GM18517 (cell line): Measurements from ENCODE around the gene PYCARD.
"Not testable (repeated sequence)": the region's sequence is repeated elsewhere in the genome, so short reads cannot be mapped to it uniquely, and the experiment has no call there.

ENCODE experiments used
- ATAC-seq: cut with Tn5 transposase; IDR thresholded peaks from one replicate; pipeline ENCODE4 v1.9.1; 2021; ENCODE audit warnings: mild to moderate bottlenecking, moderate library complexity; ENCODE audit not compliant: unreplicated experiment

Gene PYCARD

DNA sequence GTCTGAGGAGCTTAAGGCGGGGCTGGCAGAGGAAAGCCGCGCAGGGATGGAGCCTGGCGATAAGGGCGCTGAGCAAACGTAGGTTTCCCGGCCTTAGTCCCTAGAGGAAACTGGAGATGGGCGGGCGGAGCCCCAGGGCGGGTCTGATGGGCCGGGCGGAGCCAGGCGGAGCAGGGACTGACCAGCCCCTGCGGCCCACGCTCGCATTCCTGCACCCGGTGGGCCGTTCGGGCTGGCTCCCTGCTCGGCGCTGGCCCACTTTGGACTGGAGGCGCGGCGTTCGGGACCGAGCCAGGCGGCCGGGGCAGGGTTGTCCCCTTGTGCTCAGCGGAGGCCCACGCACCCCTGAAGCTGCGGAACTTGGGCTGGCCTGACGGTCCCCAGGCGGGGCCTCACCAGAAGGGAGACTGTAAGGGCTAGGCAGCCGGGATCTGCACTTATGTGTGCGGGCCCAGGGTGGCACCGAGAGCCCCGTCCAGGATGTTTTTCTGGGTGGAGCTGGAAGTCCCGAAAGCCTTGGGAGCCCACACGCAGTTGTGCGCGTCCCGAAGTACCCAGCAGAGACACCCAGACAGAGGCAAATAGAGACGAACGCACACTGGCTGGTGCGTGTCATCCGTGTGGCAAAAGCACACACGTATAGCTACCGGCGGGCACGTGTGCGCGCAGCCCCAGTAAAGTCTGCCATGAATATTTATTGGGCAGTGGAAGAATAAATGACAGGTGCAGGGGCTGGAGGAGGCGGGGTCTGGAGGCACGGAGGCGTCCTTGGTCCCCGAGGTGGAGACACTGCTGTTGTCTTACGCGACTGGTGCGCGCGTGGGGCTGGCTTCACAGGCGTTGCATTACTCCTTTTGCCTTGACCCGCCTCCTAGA, 13.0 kb upstream of the PYCARD start:
- ATAC-seq = no peak

DNA sequence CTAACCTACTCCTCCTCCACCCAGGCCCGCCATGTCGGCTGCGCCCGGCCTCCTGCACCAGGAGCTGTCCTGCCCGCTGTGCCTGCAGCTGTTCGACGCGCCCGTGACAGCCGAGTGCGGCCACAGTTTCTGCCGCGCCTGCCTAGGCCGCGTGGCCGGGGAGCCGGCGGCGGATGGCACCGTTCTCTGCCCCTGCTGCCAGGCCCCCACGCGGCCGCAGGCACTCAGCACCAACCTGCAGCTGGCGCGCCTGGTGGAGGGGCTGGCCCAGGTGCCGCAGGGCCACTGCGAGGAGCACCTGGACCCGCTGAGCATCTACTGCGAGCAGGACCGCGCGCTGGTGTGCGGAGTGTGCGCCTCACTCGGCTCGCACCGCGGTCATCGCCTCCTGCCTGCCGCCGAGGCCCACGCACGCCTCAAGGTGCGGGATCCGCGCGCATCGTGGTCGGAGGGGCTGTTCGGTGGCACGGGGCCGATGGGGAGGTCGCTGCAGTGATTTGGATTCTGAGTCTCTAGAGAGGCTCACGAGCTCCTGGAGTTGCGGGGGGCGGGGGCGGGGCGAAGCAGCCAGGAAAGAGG, 12.2 kb upstream of the PYCARD start:
- no peak for ATAC-seq

DNA sequence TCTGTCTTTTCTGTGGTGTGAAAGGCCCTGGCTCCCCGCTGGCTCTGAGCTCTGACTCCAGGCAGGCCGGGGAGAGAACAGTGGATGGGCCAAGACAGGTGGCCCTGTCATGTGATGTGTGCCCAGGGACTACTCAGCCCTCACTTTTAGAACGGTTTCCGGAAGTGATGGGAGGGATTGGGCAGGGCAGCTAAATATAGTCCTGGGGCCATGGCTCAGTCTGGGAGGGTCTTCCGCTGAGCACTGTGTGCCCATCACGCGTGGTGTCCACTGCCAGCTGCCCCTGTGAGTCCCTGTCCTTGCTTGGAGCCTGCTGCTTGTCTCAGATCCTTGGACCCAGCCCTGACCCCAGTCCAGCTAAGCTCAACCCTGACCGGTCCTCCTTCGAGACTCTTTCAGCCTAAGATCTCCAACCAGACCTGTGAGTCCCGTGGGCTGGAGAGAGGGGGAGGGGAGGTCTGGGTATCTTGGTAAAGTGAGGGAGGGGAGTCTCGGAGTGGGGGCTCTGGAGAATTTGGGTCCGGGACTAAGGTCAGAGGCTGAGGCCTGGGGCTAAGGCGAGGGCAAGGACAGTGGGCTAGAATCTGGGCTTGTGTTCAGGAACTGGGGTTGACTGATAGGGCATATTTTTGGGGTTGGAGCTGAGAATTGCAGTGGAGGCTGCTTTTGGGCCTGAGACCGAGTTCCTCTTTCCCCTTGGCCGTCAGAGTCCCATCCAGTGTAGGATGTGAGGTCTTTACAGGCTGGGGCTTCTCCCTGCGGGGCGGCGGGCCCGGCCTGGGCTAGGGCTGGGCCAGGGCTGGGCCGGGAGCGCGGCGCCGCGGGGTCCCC, 11.5 kb upstream of the PYCARD start, which contains the start of gene TRIM72:
Gene TRIM72 (plus strand): TSS at position 243 of the 831 bp plus-strand sequence. CDS start 620 bp downstream, outside the sequence.
- no peak for ATAC-seq

DNA sequence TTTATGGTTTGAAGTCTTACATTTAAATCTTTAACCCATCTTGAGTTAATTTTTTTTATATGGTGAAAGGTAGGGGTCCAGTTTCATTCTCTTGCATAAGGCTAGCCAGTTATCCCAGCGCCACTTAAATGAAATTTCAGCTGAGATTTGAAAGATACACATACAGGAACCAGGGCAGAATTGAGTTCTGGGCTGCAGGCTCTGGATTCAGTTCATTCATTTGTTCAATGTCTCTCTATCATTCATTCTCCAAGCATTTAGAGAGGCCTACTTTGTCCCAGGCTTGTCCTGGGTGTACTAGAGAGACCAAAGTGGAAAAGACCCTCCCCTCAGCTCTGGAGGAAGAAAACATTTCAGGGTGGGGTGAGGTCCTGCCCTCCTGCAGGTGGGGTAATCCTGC, 10.8 kb upstream of the PYCARD start:
- ATAC-seq = no peak

DNA sequence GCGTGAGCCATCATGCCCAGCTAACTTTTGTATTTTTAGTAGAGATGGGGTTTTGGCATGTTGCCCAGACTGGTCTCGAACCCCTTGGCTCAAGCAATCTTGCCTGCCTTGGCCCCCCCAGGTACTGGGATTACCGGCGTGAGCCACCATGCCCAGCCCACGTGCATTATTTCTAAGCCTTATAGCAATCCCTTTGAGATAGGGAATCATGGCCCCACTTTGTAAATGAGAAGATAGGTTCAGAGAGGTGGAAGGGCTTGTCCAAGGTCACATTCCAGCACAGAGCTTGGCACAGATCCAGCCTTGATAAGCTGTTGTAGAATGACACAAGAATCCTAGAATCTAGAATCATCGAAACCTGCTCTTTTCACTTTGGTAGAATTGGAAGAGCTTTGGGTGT, 4.2 kb upstream of the PYCARD start:
- ATAC-seq = no peak

DNA sequence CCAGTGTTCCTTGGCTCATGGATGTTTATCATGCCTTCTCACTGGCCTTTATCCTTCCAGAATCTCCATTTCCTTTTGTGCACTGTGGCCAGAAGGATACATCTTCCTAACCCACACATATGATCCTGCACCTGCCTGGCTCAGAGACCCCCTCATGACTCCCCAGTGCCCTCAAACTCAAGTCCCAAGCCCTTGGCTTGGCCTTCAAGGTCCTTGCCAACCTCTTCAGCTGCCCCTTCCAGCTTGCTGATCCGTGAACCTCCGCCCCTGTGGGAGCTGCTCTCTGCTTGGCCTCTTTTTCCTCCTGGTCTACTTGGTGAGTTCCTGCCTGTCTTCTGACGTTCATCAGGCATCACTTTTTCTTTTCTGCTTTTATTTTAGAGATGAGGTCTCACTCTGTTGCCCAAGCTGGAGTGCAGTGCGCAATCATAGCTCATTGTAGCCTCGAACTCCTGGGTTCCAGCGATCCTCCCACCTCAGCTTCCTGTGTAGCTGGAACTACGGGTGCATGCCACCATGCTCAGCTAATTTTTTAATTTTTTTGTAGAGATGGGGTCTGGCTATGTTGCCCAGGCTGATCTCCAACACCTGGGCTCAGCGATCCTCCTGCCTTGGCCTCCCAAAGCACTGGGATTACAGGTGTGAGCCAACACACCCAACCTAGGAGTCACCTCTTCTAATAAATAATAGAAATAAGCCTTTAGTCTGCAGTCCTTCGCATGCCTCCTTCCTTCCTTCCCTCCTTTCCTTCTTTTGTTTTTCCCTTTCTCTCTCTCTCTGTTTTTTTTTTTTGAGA, 2.5 kb upstream of the PYCARD start:
- no peak for ATAC-seq

DNA sequence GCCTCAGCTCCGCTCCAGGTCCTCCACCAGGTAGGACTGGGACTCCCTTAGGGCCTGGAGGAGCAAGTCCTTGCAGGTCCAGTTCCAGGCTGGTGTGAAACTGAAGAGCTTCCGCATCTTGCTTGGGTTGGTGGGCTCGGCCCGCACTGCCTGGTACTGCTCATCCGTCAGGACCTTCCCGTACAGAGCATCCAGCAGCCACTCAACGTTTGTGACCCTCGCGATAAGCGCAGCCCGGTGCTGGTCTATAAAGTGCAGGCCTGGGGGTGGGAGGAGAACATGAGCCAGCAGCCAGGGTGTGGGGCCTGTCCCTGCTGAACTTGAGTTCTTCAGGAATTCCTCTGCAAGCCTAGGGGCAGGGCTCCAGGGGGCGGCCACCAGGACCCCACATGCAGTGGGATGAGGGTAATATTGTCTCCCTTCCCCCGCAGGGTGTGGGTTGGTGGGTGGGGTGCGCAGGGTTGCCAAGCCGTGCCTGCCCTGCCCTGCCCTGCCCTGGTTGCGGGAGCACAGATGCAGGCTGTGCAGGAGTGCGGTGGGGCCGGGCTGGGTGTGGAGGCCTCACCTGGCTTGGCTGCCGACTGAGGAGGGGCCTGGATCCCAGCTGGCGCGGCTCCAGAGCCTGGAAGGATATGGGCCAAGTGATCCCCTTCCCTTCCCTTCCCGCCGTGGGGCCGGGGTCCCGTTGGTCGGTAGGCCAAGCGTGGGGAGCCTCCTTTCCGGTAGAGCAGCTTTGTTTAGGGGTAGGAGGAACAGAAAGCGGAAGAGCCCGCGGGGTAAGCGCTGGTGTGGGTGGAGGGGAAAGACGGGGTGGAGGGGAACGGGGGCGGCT, 762 bp downstream of the PYCARD start:
- no peak for ATAC-seq

DNA sequence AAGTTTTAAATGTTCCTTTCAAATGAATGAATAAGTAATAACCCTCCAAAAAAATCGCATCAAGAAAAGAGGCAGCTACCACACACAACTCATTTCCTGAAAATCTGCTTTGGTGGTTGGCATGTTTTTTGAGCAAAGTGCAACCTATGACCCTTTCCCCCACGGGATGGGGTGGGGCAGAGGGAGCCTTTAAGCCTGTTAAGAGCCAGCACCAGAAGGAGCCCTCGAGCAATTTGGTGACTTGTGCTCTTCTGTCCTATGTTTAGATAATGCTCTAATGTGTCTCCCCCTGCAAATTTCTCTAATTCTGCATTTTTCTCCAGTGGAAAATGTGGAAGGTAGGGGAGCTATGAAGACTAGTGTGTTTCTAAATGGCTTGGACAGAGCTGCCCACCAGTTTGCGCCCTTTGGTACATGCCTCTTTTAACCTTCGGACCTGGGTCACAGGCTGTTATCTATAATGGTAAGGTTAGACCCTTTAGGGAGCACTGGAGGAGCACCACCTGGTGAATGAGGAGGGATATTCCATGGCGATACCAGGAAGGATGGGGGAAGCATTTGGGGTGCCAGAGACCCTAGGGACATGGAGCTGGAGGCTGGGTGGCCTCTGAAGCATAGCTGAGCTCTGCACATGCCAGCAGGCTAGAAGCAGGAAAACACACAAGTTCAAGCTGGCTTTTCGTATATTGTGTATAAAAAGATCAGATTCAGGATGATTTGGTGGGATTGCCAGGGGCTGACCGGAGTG, 1.6 kb downstream of the PYCARD start:
- no peak for ATAC-seq

DNA sequence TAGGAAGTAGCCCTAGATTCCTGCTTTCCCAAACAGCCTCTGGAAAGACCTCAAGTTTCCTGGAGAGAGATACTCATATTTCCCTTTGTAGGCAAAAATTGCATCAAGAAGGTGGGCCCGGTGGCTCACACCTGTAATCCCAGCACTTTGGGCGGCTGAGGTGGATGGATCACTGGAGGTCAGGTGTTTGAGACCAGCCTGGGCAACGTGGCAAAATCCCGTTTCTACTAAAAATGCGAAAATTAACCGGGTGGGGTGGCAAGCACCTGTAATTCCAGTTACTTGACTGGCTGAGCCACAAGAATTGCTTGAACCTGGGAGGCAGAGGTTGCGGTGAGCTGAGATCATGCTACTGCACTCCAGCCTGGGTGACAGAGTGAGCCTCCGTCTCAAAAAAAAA, 2.4 kb downstream of the PYCARD start:
- ATAC-seq = not testable (repeated sequence)

DNA sequence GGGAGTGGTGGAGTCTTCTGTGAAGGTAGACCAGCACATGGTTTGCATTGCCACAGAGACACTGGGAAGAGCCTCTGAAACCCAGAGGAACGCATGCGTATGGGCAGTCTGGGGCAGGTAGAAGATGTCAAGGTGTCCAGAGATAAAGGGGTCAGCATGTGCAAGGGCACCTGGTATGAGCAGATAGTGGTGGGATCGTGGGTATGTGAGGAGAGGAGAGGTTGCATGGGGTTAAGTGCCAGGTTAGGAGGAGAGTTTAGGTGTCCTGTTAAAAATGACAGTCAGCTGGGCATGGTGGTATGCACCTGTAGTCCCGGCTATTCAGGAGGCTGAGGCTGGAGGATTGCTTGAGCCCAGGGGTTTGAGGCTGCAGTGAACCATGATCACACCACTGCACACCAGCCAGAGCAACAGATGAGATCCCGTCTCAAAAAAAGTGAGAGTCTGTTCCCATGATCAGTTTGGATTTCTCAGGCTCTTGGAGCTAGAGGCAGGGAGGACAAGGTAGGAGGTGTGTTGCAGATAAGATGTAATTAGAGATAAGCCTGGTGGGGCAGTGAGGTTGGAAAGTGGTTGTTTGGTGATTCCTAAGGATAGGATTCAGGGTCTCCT, 3.0 kb downstream of the PYCARD start:
- ATAC-seq = no peak

DNA sequence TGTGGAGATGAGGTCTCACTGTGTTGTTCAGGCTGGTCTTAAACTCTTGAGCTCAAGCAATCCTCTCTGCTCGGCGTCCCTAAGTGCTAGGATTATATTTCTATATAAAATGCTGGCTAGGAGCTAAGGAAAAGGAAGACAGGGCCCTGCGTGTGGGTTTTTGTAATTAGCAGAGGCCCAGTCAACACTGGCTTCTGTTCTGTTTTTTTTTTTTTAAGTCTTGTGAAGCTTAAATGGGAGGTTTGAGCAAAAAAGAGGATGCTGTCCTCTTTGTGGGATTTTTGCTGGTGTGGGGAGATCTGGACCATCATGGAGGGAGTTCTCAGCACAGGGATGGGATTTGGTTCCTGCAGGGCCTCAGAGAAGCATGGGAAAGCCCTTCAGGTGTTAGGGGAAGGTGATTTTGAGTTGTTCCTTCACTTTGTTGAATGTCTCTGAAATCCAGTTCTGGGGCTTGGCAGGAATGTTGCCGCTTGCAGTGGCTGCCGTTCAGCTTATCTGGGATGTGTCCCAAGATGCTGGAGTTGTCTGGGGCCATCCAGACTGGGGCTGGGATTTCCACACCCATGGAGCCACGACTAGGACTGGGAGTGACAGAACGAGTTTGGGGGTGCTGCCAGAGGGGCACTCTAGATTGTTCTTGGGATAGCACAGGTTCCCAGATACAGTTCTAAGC, 4.2 kb downstream of the PYCARD start:
- no peak for ATAC-seq

DNA sequence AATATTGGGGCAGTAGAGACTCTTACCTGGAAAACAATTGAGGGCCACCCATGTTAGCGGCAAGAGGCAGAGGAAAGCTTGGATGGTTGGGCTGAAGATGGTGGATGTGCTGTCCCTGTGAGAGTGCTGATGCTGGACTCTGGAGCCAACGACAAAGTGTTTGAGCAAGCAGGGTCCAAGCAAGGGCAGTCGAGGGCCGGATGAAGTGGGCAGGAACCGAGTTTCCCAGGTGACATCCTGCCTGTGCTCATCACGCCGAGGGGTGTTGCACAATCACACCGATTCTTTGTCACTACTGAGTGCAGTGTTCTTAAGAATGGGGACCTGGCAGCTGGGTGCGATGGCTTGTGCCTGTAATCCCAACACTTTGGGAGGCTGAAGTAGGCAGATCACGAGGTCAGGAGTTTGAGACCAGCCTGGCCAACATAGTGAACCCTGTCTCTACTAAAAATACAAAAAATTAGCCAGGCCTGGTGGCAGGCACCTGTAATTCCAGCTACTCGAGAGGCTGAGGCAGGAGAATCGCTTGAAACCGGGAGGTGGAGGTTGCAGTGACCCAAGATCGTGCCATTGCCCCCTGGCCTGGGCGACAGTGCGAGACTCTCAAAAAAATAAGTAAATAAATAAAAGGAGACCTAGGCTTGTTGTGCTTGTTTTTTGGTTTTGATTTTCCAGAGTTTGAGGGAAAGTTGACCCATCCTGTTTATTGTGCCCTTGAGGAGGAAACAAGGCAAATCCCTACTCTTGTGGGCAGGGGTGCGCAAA, 6.1 kb downstream of the PYCARD start:
- no peak for ATAC-seq

DNA sequence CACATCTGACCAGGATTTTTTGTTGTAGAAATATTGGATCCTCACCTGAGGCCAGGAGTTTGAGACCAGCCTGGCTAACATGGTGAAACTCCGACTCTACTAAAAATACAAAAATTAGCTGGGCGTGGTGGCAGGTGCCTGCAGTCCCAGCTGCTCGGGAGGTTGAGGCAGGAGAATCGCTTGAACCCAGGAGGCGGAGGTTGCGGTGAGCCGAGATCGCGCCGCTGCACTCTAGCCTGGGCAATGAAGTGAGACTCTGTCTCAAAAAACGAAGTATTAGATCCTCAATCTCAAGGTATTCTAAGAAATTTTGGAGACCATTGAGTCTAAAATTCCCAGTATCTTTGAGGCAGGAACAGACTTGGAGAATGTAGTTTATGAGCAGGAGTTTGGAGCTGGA, 6.7 kb downstream of the PYCARD start:
- not testable (repeated sequence) for ATAC-seq

DNA sequence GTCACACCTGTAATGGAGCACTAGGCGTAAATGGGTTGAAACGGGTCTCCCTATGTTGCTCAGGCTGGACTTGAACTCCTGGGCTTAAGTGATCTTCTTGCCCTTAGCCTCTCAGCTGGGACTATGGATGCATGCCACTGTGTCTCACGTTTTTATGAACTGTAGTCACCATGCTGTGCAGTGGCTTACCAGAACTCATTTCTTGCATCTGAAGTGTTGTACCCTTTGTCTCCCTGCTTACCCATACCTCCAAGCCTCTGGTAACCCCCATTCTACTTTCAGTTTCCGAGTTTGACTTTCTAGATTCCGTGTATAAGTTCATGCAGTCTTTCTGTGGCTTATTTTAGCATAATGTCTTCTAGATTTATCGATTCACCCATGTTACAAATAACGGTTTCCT, 7.7 kb downstream of the PYCARD start:
- no peak for ATAC-seq

DNA sequence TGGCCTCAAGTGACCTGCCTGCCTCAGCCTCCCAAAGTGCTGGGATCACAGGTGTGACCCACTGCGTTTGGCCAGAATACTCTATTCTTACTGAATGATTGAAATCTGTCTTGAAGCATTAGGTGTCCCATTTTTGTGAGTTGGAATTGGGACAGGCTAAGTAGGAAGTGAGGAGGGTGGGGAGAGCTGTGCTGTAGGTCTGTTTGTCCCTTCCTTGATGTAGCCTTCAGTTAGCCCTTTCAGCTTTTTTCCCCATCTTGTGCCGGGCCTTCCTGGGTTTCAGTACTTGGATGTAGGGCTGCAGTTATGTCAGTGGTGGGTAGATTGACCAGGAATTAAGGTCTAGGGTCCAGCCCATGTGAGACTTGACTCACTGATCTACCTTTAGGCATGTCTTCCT, 8.7 kb downstream of the PYCARD start:
- no peak for ATAC-seq

DNA sequence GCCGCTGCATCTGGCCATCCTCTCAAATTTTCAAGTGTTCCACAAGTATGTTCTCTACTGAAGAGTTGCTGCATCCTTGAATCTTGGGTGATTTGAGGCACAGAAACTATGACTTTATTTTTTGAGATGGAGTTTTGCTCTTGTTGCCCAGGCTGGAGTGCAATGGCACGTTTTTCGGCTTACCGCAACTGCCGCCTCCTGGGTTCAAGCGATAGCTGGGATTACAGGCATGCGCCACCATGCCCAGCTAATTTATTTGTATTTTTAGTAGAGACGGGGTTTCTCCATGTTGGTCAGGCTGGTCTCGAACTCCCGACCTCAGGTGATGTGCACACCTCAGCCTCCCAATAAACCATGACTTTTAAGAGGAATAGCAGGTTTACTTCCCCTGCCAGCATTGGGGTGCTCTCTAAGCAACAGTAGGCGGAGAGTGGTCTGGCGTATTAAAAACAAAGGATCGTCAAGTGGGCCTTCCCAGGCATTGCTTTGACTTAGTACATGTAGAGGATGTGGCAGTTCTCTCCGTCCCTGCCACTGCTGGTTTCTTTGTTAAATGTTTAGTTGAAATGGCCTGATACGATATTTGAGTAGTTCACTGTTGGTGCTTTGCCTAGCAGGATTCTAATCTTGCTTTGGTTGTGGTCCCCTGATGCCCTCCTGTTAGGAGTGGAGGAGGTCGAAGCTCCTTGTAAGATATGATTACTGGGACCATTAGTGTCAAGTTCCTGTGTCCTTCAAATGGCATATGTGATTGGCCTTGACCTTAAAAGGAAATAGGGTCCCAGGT, 9.5 kb downstream of the PYCARD start:
- ATAC-seq = no peak
